K562 (cell line): Measurements from ENCODE around the gene TBL2.

ENCODE experiments used
- CBX1 ChIP-seq: sonication (generic); IDR thresholded peaks from 2 replicates; pipeline ENCODE4 v1.6.1; 2016; ENCODE audit warnings: antibody characterized with exemption, low read depth, mild to moderate bottlenecking
- CHCHD3 ChIP-seq: fragments of 250-450 bp; sonication (Bioruptor Pico); IDR thresholded peaks from 2 replicates; pipeline ENCODE4 v2.1.2; 2022; ENCODE audit warnings: mild to moderate bottlenecking
- ERF ChIP-seq: fragments of 450-650 bp; formaldehyde crosslinking; IDR thresholded peaks from 2 replicates; pipeline ENCODE4 v1.4.0; 2020; ENCODE audit warnings: mild to moderate bottlenecking, mixed read lengths
- ETV1 ChIP-seq: fragments of 450-650 bp; conservative IDR thresholded peaks from 2 replicates; pipeline ENCODE4 v1.6.1; 2016; ENCODE audit warnings: missing genetic modification characterization, control low read depth, low read depth, missing compliant biosample characterization
- KLF10 ChIP-seq: fragments of 250-450 bp; sonication (Bioruptor Pico); IDR thresholded peaks from 2 replicates; pipeline ENCODE4 v1.6.1; 2021; ENCODE audit warnings: matching md5 sums
- MXI1 ChIP-seq: IDR thresholded peaks from 2 replicates; pipeline ENCODE4 v1.6.1; 2011; ENCODE audit warnings: low read depth, mild to moderate bottlenecking, improper control_type of control experiment, low read length
- NONO ChIP-seq, 2 experiments: fragments of 200-400 bp in 1 of 2; fragments of 450-650 bp in 1 of 2; formaldehyde crosslinking in 1 of 2; IDR thresholded peaks; 2 replicates each; pipeline ENCODE4 v1.6.1; 2017; ENCODE audit warnings: low read depth in 2 of 2, mild to moderate bottlenecking in 2 of 2, moderate library complexity in 2 of 2, low read length in 1 of 2
- SP1 ChIP-seq: sonication (generic); formaldehyde crosslinking; IDR thresholded peaks from 2 replicates; pipeline ENCODE4 v1.8.1; 2022; ENCODE audit warnings: mild to moderate bottlenecking, missing genetic modification reagents
- U2AF2 ChIP-seq: fragments of 200-400 bp; formaldehyde crosslinking; optimal IDR thresholded peaks from 2 replicates; pipeline ENCODE3; 2017; ENCODE audit warnings: low read depth, mild to moderate bottlenecking, low read length
- ZNF175 ChIP-seq: fragments of 200-800 bp; sonication (Bioruptor generic); IDR thresholded peaks from 2 replicates; pipeline ENCODE4 v1.6.1; 2016; ENCODE audit warnings: low read depth, mild to moderate bottlenecking, missing genetic modification characterization, missing compliant biosample characterization
- ZSCAN32 ChIP-seq: fragments of 450-650 bp; formaldehyde crosslinking; IDR thresholded peaks from 2 replicates; pipeline ENCODE4 v1.4.0; 2020; ENCODE audit warnings: mild to moderate bottlenecking, moderate library complexity
- TF ChIP-seq, protein P1 (sequence below), 3 experiments: IDR thresholded peaks in 2 of 3; conservative IDR thresholded peaks in 1 of 3; 2 replicates each; pipeline ENCODE4 v1.5.1; 2011 to 2012; ENCODE audit warnings: low read length in 3 of 3, mild to moderate bottlenecking in 3 of 3, control low read depth in 2 of 3, improper control_type of control experiment in 1 of 3, inconsistent platforms in 1 of 3, low read depth in 1 of 3, mixed read lengths in 1 of 3, moderate library complexity in 1 of 3; ENCODE audit not compliant: insufficient read depth in 2 of 3
- TF ChIP-seq, protein P2 (sequence below): sonication (generic); formaldehyde crosslinking; IDR thresholded peaks from 2 replicates; pipeline ENCODE4 v1.9.0; 2022; ENCODE audit warnings: mild to moderate bottlenecking, missing genetic modification reagents

DNA sequence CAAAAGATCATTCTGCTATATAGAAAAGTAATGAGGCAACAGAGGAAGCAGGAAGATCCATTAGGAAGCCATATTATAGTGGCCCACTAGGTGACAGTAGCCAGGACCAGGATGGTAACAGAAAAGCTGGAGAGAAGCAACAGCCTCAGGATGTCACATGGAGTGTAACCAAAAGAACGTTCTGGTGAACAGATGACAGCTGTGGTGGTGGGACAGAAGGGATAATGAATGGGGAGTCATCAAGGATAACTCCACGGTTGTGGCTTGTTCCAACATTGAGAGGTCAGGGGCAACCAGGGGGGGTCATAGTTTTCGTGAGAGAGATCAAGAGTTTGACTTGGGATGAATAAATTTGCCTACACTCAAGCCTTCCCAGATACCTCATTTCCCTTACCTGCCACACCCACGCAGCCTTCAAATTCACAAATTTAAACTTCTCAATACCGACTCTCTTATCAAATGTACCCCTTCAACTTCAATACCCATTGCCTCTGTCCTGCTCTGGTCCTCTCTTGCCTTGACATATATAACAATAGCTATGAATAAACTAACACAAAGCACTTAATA, 9.3 kb downstream of the TBL2 start:
- TF ChIP-seq, protein P1, sequence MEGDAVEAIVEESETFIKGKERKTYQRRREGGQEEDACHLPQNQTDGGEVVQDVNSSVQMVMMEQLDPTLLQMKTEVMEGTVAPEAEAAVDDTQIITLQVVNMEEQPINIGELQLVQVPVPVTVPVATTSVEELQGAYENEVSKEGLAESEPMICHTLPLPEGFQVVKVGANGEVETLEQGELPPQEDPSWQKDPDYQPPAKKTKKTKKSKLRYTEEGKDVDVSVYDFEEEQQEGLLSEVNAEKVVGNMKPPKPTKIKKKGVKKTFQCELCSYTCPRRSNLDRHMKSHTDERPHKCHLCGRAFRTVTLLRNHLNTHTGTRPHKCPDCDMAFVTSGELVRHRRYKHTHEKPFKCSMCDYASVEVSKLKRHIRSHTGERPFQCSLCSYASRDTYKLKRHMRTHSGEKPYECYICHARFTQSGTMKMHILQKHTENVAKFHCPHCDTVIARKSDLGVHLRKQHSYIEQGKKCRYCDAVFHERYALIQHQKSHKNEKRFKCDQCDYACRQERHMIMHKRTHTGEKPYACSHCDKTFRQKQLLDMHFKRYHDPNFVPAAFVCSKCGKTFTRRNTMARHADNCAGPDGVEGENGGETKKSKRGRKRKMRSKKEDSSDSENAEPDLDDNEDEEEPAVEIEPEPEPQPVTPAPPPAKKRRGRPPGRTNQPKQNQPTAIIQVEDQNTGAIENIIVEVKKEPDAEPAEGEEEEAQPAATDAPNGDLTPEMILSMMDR (IDR thresholded peaks at IDR 0.05 in 2 of 3, conservative IDR thresholded peaks at IDR 0.05 in 1 of 3; ENCODE audit: insufficient read depth in 2 of 3, low read depth in 1 of 3, low read length in 3 of 3) = peak in 2 of 3 experiments; percentile 10 to 16; a peak in 1 of 6 replicates
- TF ChIP-seq ETV1 (no peak), SP1 (no peak), CBX1 (no peak), MXI1 (no peak), CHCHD3 (CRISPR knock-in tag) (no peak), ZNF175 (no peak), ERF (CRISPR knock-in tag) (no peak), NONO (IDR thresholded peaks at IDR 0.05; ENCODE audit: low read depth in 2 of 2, low read length in 1 of 2) (no peak), KLF10 (CRISPR knock-in tag) (no peak), U2AF2 (no peak), ZSCAN32 (CRISPR knock-in tag) (no peak)
- TF ChIP-seq, protein P2, sequence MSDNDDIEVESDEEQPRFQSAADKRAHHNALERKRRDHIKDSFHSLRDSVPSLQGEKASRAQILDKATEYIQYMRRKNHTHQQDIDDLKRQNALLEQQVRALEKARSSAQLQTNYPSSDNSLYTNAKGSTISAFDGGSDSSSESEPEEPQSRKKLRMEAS (CRISPR knock-in tag) = no peak
